HG03280 (cell line): Measurements from ENCODE around the gene DYRK1A.

Source experiments
- ATAC-seq: cut with Tn5 transposase; IDR thresholded peaks from one replicate; pipeline ENCODE4 v1.9.1; 2021; ENCODE audit warnings: mild to moderate bottlenecking, moderate library complexity; ENCODE audit not compliant: unreplicated experiment

Gene DYRK1A

DNA sequence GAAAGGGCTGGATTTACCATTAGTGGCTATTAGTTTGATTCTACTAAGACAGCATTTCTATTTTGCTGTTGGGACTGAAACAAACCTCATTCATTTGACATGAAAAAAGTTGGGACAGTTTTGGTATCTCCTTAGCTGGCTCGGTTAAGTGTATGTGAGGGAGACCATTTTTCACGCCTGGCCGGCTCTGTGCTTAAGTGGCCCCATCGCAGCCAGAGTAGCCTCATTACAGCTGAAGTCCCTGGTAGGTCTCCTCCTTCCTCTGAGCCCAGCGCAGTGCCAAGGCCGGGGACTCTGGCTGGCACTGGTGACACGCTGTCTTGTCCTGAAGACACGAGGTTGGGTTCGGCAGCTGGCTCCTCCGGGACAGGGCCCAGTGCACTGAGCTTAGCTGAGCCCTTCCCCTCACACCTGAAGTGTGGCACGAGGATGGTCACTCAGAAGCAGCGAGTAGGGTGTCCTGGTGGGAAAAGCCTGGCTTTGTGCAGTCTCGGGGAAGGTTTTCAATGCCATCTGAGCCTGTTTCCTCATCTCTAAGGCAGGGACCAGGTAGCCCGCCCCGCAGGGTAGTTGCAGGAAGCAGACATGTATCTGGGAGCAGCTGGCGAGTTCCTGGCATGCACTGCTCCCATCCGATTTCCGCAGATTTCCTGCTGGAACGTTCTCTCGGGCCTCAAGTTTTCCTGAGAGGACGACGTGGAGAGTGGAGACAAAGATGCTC, 196.5 kb downstream of the DYRK1A start:
- peak; percentile 13 for ATAC-seq

DNA sequence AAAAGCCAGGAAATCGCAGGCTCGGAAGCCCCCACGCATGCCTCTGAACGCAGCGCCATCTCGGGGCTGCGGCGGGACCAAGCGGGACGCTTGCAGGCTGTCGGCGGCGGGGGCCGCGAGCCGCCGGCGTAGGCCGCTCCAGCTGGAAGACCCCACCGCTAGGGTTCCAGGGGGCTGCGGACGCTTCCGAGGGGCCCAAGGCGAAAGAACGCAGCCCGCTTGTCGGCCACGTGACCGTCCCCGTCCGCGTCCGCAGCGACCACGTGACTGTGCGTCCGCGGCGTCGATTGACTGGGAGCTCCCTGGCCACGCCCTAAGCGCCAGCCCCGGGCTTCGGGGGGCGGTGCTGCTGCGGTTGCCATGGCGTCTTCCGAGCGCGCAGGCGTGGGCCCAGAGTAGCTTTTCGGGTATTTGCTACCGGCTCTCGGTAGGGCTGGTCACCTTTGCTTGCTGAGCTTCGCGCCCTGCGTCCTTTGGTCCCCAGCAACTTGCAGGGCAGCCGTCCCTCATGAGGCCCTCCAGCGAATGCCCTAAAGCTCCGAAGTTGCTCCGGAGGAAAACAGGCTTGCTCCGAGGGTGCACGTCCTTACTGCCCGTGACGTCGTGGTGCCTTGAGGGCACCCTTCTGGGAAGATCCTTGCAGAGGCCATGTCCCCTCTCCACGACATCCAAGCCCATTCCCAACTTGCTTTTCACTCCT, 197.2 kb downstream of the DYRK1A start:
- peak; percentile 88 for ATAC-seq

DNA sequence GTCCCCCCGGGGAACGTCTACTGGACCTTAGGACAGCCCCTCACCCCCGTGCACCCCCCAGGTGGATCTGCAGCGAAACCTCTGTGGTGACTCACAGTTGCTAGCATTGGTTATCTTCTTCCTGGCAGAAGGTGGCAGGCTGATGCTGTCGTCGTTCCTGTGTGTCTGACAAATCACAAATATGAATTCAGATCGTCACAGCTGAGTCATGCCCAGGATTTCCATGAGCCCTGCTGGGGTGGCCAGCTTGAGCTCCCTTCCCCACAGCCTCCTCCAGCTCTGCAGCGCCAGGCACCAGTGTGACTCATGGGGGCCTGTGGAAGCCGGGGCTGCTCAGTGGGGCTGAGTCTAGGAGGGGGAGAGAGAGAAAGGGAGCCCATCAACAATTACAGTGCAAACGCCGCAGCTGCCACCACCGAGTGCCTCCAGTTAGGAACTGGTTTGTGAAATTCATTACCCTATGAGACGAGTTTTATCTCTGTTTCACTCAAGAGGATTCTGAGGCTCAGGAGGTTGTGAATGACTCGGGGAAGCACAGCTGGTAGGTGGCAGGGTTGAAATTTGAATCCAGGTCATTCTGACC, 197.9 kb downstream of the DYRK1A start:
- peak; percentile 34 for ATAC-seq

DNA sequence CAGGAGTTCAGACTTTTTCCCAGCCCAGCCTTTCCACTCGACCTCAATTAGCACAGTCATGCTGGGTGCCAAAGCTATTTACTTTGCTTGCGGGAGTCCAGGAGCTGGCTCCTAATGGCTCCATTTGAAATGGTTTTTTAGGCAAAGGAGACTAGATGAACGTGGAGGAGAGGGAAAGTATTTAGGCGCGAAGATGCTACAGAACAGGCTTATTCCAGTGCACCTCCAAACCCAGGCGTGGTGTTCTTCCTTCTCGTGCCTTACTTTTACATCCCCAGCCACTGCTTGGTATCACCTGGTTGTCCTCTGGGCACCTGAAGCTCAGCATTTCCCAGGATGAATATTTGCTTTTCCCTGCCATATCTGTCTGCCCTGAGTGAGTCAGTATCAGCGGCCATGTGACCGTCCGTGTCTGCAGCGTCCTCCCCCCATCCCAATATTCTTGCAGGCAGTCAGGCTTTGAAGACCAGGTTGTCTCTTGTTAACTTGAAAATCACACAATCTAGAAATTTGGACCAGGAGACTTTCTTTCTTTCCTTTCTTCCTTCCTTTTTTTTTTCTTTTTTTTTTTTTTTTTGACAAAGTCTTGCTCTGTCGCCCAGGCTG, 198.5 kb downstream of the DYRK1A start:
- no peak for ATAC-seq

DNA sequence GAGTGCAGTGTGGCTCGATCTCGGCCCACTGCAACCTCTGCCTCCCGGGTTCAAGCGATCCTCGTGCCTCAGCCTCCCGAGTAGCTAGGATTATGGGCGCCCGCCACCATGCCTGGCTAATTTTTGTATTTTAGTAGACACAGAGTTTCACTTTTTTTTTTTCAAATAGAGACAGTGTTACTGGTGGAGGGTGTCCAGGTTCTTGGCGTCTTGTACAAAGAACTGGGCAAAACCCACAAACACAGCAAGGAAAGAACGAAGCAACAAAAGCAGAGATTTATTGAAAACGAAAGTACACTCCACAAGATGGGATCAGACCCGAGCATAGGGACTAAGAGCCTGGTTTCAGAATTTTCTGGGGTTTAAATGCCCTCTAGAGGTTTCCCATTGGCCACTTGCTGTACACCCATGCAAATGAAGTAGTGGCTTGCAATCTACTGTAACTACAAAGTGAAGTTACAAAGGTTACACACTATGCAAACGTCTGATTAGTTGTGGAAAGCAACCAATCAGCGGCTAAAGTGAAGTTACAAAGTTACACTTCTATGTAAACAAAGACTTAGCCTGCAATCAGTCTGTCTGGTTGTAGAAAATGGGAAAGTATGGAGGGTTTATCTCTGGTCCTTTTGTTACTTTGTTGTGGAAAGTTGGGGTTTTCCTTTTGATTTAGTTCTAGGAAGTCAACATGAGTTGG, 199.1 kb downstream of the DYRK1A start:
- no peak for ATAC-seq

DNA sequence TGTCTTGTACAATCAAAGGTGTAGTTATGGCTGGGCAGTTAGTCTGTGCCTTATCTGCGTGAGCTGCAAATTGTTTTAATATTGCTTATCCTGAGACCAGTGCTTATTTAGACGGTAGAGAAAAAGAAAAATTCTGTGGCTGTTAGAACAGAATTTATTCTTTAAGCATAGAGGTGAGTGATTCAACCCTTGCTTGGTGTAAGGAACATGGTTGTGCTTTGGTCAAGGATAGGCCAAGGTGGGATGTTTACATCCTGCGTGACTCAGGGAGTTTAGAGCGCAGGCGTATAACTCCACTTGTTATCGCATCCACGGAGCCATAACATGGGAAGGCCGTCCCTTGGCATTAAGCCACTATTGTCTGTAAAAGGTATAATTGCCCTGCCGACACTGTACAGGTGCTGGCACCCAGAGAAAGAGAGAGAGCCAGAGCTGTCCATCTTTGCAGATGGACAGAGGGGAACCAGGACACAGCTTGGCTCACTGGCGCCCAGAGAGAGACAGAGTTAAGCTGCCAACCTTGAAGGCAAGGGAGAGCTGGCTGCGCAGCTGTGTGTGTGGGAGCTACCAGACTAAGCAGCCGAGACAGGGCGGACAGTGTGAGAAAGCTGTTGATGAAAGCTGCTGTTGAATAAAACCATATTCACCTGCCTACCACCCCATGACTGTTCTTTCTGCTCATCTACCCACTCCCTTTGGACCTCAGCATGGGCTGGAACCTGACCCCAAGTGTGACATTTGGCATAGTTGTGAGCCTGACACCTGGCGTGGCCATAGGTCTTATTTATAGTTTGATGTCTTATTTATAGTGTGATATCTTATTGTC, 200.4 kb downstream of the DYRK1A start:
- no peak for ATAC-seq

DNA sequence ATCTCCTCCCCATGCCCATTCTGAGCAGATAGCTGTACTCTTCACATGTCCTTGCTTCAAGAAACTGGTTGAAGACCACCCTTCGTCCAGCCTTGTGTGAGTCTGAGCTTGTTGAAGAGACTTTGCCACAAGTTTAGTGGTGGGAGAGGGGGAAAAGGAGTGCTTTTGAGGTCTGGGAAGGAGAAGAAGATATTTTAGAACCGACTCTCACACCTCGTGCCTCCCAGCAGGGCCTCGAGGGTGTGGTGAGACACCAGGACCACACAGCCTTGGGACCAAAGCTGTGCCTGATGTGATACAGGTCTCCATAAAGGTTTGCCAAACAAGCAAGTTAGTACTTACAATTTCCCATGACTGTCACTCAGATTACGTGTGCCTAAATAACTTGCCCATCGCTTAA, 201.8 kb downstream of the DYRK1A start:
- no peak for ATAC-seq

DNA sequence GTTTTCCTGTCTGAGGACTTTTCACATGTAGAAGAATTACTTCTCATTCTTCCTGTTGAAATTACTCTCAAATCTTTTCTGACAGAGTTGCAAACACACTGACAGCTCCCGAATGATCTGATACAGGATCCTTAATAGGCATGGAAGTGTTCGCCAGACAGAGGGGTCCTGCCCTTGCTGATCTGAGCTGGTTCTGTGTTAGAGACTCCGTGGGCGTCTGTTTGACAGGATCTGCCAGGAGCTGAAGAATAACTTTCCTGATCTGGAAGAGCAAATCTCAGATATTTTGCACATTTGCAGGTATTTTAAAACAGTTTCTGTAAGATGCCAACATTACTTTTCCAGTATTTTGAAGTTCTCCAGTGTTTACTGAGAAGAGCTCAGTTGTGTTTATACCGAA, 202.3 kb downstream of the DYRK1A start:
- no peak for ATAC-seq

DNA sequence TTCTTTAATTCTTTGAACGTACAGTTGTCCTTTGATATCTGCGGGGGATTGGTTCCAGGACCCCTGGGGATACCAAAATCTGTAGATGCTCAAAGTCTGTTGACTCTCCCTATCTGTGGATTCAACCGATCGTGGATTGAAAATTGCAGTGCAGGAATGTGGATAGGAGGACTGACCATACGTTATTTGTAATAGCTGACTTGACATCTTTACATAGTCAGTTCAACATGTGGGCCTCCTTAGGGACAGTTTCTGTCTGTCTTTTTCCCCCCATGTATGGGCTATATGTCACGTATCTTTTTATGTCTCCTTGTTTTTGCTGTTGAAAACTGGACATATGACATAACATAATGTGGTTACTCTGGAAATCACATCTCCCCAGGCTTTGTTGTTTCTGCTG, 204.9 kb downstream of the DYRK1A start:
- ATAC-seq, result no peak

DNA sequence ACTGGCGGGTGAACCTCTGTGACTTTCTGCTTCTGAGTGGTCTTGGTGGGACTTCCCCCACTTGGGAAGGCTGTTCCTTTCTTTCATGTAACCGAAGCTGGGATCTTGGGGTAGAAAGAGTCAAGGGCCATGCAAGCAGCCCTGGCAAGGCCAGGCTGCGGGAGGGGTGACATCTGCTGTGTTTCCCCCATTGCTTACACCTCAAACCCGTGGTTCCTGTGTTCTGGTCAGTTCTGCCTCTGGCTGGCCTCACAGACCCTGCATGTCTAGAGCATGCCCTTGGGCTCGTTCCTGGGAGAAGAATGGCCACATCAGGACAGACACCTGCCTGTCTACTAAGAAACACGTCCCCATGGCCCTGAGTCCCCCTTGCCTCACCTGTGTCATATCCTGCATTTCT, 207.7 kb downstream of the DYRK1A start:
- ATAC-seq, result no peak

DNA sequence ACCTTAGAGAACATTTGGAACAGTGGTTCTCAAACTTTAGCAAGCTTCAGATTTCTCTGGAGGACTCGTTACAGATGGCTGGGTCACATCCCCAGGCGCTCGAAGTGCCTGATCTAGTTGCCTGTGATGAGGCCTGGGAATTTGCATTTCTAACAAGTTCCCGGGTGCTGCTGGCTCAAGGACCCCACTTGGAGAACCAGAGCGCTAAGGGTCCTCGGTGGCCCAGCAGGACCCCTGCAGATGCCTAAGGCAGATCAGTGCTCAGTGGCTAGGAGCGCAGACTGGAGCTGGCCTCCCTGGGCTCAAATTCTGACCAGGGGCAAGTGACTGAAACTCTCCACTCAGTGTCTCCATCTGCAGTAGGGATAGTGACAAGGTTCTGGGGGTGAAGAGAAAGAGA, 208.2 kb downstream of the DYRK1A start:
- ATAC-seq, result no peak

DNA sequence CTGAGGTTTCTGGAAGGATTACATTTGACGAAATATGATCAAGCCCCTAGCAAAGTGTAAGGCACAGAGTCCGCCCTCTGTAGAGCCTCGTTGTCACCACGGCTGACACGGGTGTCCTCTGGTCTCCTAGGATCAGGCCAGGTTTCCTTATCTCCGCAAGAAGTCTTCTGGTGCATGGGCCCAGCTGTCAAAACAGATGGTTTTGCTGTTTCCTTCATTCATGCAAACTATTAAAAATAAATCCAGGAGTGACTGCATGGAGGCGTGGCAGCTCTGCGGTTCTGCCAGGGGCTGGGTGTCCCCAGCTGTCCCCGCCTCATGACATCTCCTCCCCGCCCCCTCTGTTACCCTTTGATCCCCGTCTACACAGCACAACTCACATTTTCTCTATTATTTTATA, 209.0 kb downstream of the DYRK1A start:
- no peak for ATAC-seq
